CD14-positive monocyte (primary cell): ENCODE data around the gene PYGB. TPM values are rescaled to one million over a fixed set of nuclear protein-coding genes. Genes with fewer than 3 reads are reported as not detected.
A peak's percentile ranks its signal among the peaks of the same experiment; 100 is the strongest.
"Not testable (repeated sequence)": the region's sequence is repeated elsewhere in the genome, so short reads cannot be mapped to it uniquely, and the experiment has no call there.

Experiments used
- DNase-seq, 3 donors: peaks; one replicate each; pipeline ENCODE4 v3.0.0-alpha.2; 2011 to 2022
- H2AFZ ChIP-seq: 2 replicates; pipeline ENCODE4 v1.6.0; 2012; ENCODE audit warnings: mild to moderate bottlenecking, low read depth, low read length, inconsistent platforms; ENCODE audit not compliant: insufficient read depth, poor library complexity, severe bottlenecking
- H3K27ac ChIP-seq, 2 donors: 1 replicate in 1 of 2; 2 replicates in 1 of 2; pipeline ENCODE4 v1.5.1; 2012 to 2013; ENCODE audit warnings: low read length in 2 of 2, control low read depth in 1 of 2, inconsistent platforms in 1 of 2, low read depth in 1 of 2, mild to moderate bottlenecking in 1 of 2
- H3K27me3 ChIP-seq, 2 donors: one replicate each; pipeline versions ENCODE4 v1.6.0 to v1.6.1; 2011 to 2013; ENCODE audit warnings: low read length in 2 of 2; ENCODE audit not compliant: control insufficient read depth in 2 of 2, insufficient read depth in 2 of 2
- H3K36me3 ChIP-seq, 2 donors: replicated peaks in 1 of 2; 1 replicate in 1 of 2; 2 replicates in 1 of 2; pipeline versions ENCODE4 v1.5.1 to v1.6.1; 2012 to 2013; ENCODE audit warnings: low read length in 2 of 2, control low read depth in 1 of 2, inconsistent platforms in 1 of 2, mild to moderate bottlenecking in 1 of 2; ENCODE audit not compliant: insufficient read depth in 2 of 2, control insufficient read depth in 1 of 2
- H3K4me1 ChIP-seq, 2 donors: 1 replicate in 1 of 2; 2 replicates in 1 of 2; pipeline versions ENCODE4 v1.5.1 to v1.6.1; 2012 to 2013; ENCODE audit warnings: low read length in 2 of 2, control low read depth in 1 of 2, inconsistent platforms in 1 of 2, mild to moderate bottlenecking in 1 of 2, moderate library complexity in 1 of 2; ENCODE audit not compliant: insufficient read depth in 2 of 2, control insufficient read depth in 1 of 2
- H3K4me2 ChIP-seq: replicated peaks from 2 replicates; pipeline ENCODE3; 2012; ENCODE audit warnings: low read length, moderate library complexity, mild to moderate bottlenecking; ENCODE audit not compliant: poor library complexity, severe bottlenecking; ENCODE audit errors: extremely low read depth
- H3K4me3 ChIP-seq, 3 experiments: fragments of 200-600 bp in 1 of 3; sonication (generic) in 1 of 3; replicated peaks in 1 of 3; 1 replicate in 2 of 3; 2 replicates in 1 of 3; pipeline ENCODE4 v1.5.1; 2011 to 2013; ENCODE audit warnings: low read length in 3 of 3, mild to moderate bottlenecking in 3 of 3, control low read depth in 2 of 3, low read depth in 2 of 3, inconsistent platforms in 1 of 3, moderate library complexity in 1 of 3
- H3K79me2 ChIP-seq: 2 replicates; pipeline ENCODE4 v1.6.0; 2012; ENCODE audit warnings: mild to moderate bottlenecking, control low read depth, inconsistent platforms, low read length, moderate library complexity; ENCODE audit not compliant: insufficient read depth
- H3K9ac ChIP-seq: 2 replicates; pipeline ENCODE4 v1.6.0; 2017; ENCODE audit warnings: low read length, mild to moderate bottlenecking; ENCODE audit not compliant: insufficient read depth, poor library complexity, severe bottlenecking
- H3K9me3 ChIP-seq, 2 donors: replicated peaks in 1 of 2; 1 replicate in 1 of 2; 2 replicates in 1 of 2; pipeline versions ENCODE4 v1.5.1 to v1.6.1; 2012 to 2013; ENCODE audit warnings: low read length in 2 of 2, control low read depth in 1 of 2; ENCODE audit not compliant: control insufficient read depth in 1 of 2, insufficient read depth in 1 of 2
- H4K20me1 ChIP-seq: 2 replicates; pipeline ENCODE4 v1.6.0; 2012; ENCODE audit warnings: mild to moderate bottlenecking, low read length, control low read depth, moderate library complexity; ENCODE audit not compliant: insufficient read depth
- H3K27ac Mint-ChIP-seq, 7 donors: one replicate each; pipeline ENCODE4 v1.8.0; 2020; ENCODE audit warnings: mild to moderate bottlenecking in 7 of 7, mixed read lengths in 7 of 7, moderate library complexity in 6 of 7, inconsistent platforms in 2 of 7
- H3K27me3 Mint-ChIP-seq, 3 donors: one replicate each; pipeline ENCODE4 v1.8.0; 2021 to 2022; ENCODE audit warnings: low read depth in 3 of 3, mild to moderate bottlenecking in 3 of 3, mixed read lengths in 3 of 3, moderate library complexity in 3 of 3, inconsistent platforms in 1 of 3
- H3K36me3 Mint-ChIP-seq, 2 donors: one replicate each; pipeline ENCODE4 v1.8.0; 2020; ENCODE audit warnings: mixed read lengths in 2 of 2, inconsistent platforms in 1 of 2, mild to moderate bottlenecking in 1 of 2
- H3K4me1 Mint-ChIP-seq: one replicate; pipeline ENCODE4 v1.8.0; 2020; ENCODE audit warnings: mild to moderate bottlenecking, mixed read lengths
- H3K4me3 Mint-ChIP-seq, 2 donors: one replicate each; pipeline ENCODE4 v1.8.0; 2020; ENCODE audit warnings: mild to moderate bottlenecking in 2 of 2, mixed read lengths in 2 of 2, moderate library complexity in 1 of 2
- H3K9me3 Mint-ChIP-seq, 7 donors: one replicate each; pipeline ENCODE4 v1.8.0; 2020 to 2022; ENCODE audit warnings: mixed read lengths in 7 of 7, mild to moderate bottlenecking in 6 of 7, moderate library complexity in 6 of 7, inconsistent platforms in 2 of 7
- CTCF ChIP-seq: fragments of 200-600 bp; IDR thresholded peaks from one replicate; pipeline ENCODE4 v1.8.0; 2022; ENCODE audit warnings: antibody characterized with exemption, mild to moderate bottlenecking
- WGBS: methylation state at CpG from one replicate; pipeline ENCODE4 v1.1.5; 2013; ENCODE audit warnings: missing lambda C conversion rate; ENCODE audit not compliant: insufficient coverage; 5-methylcytosine and 5-hydroxymethylcytosine counted together
- intact Hi-C, 2 donors: fragments of 100-400 bp; cut with micrococcal nuclease; formaldehyde crosslinking; loops; one replicate each; pipeline versions ENCODE4 v1.15.0 to v1.15.1; 2023
- polyA plus RNA-seq, 3 donors: library from polyadenylated mRNA; depleted of rRNA in 1 of 3; unstranded in 2 of 3; stranded (reverse) in 1 of 3; fragments of 300-500 nt in 2 of 3; fragments of >200 nt in 1 of 3; fragmentation: Illumina TruSeq in 2 of 3; gene quantifications; 1 replicate in 2 of 3; 2 replicates in 1 of 3; pipeline ENCODE4 v1.2.3, GENCODE V29; 2012 to 2021

Gene PYGB
- polyA plus RNA-seq, 3 donors, result 26.6 to 33.2 (median 26.7) TPM

- peaks cover 48% of the 10 kb centered on the region for H4K20me1 ChIP-seq
- DNase-seq, result no peak
- H3K36me3 ChIP-seq, result peaks cover 25 to 41% of the 10 kb centered on the region in 2 donors
- TF ChIP-seq CTCF, result no peak
- WGBS, result 100% methylated on average over 3 of the region's 9 CpGs
- H3K9me3 ChIP-seq, result no peaks in the 10 kb centered on the region
- Mint-ChIP-seq H3K27ac (peak overlapping the region in 1 of 7 donors; percentile 57), H3K27me3 (no peaks in the 10 kb centered on the region), H3K4me3 (no peak overlapping the region), H3K36me3 (peaks cover 37 to 58% of the 10 kb centered on the region in 2 donors), H3K4me1 (peaks cover 2% of the 10 kb centered on the region), H3K9me3 (peaks cover 2 to 14% (median 6%) of the 10 kb centered on the region in 7 donors)
- no peak overlapping the region for H3K4me3 ChIP-seq
- H3K79me2 ChIP-seq, result peaks cover 38% of the 10 kb centered on the region
- no peaks in the 10 kb centered on the region for H3K4me1 ChIP-seq
- no peak overlapping the region for H2AFZ ChIP-seq
- H3K27me3 ChIP-seq, result no peaks in the 10 kb centered on the region
- no peak overlapping the region for H3K9ac ChIP-seq
- intact Hi-C loops, result no loop called here
- H3K4me2 ChIP-seq, result no peak overlapping the region
- no peak overlapping the region for H3K27ac ChIP-seq
Observed at GRCh38 chr20:25259788-25260254, 11.9 kb downstream of the PYGB start.

- not testable (repeated sequence) for H3K4me3 Mint-ChIP-seq, H3K27ac Mint-ChIP-seq
- peaks cover 27% of the 10 kb centered on the region for H3K79me2 ChIP-seq
Observed at GRCh38 chr20:25260770-25261437, 13.0 kb downstream of the PYGB start.

More at GRCh38 chr20:25260770-25261437, 13.0 kb downstream of the PYGB start:
- H3K9ac ChIP-seq, H3K27me3 ChIP-seq, H3K4me2 ChIP-seq, H3K4me1 ChIP-seq, DNase-seq, H3K4me1 Mint-ChIP-seq, H3K27me3 Mint-ChIP-seq, H3K27ac ChIP-seq, H3K4me3 ChIP-seq, H3K9me3 ChIP-seq, intact Hi-C loops, H2AFZ ChIP-seq: not testable (repeated sequence)
- H3K36me3 ChIP-seq, result peaks cover 21 to 34% of the 10 kb centered on the region in 2 donors
- Mint-ChIP-seq H3K36me3 (peaks cover 35 to 56% of the 10 kb centered on the region in 2 donors), H3K9me3 (peaks cover 2 to 14% (median 6%) of the 10 kb centered on the region in 7 donors)
- peaks cover 37% of the 10 kb centered on the region for H4K20me1 ChIP-seq
- WGBS, result 99% methylated on average over 9 of the region's 16 CpGs
